GM20431 (cell line): ENCODE data around the gene MYL11.
"Not testable (repeated sequence)": the region's sequence is repeated elsewhere in the genome, so short reads cannot be mapped to it uniquely, and the experiment has no call there.

Experiments used
- in situ Hi-C: fragments of 300-500 bp; cut with MseI, MboI; formaldehyde crosslinking; loops from one replicate; pipeline ENCODE4 v1.15.0; 2020; ENCODE audit warnings: low sequenced_read_pairs; ENCODE audit not compliant: unreplicated experiment

Gene MYL11

GRCh38 chr16:30374538-30374937, at the start of gene MYL11:
MYL11 (plus strand) TSS chr16:30374802; CDS start chr16:30374858, 56 bp downstream.
- in situ Hi-C loops = loop anchor here (25.0 kb wide), 1 partner anchor 262 kb away; the partner anchor contains the start of genes GDPD3 and MAPK3

- in situ Hi-C loops = not testable (repeated sequence)
Observed at GRCh38 chr16:30334473-30334989, 40.1 kb upstream of the MYL11 start.

- in situ Hi-C loops = not testable (repeated sequence)
Observed at GRCh38 chr16:30335028-30335597, 39.5 kb upstream of the MYL11 start.

GRCh38 chr16:30335598-30336474, 38.8 kb upstream of the MYL11 start:
- in situ Hi-C loops = no loop called here

- in situ Hi-C loops = not testable (repeated sequence)
Observed at GRCh38 chr16:30337964-30338357, 36.6 kb upstream of the MYL11 start.

- in situ Hi-C loops = not testable (repeated sequence)
Observed at GRCh38 chr16:30338715-30339114, 35.9 kb upstream of the MYL11 start.

GRCh38 chr16:30340621-30341020, 34.0 kb upstream of the MYL11 start:
- in situ Hi-C loops = no loop called here

- in situ Hi-C loops = not testable (repeated sequence)
Observed at GRCh38 chr16:30341971-30342370, 32.6 kb upstream of the MYL11 start.

- in situ Hi-C loops = no loop called here
Observed at GRCh38 chr16:30342751-30343490, 31.7 kb upstream of the MYL11 start.

GRCh38 chr16:30343491-30343820, 31.1 kb upstream of the MYL11 start:
- in situ Hi-C loops = not testable (repeated sequence)

GRCh38 chr16:30346286-30346685, 28.3 kb upstream of the MYL11 start:
- in situ Hi-C loops = no loop called here

- in situ Hi-C loops = no loop called here
Observed at GRCh38 chr16:30348113-30348512, 26.5 kb upstream of the MYL11 start.

GRCh38 chr16:30348929-30349328, 25.7 kb upstream of the MYL11 start:
- in situ Hi-C loops = no loop called here

GRCh38 chr16:30349675-30350074, 24.9 kb upstream of the MYL11 start:
- in situ Hi-C loops = loop anchor here (25.0 kb wide), 1 partner anchor 237 kb away; the partner anchor contains the start of genes GDPD3 and MAPK3

GRCh38 chr16:30350134-30350871, 24.3 kb upstream of the MYL11 start:
- in situ Hi-C loops = loop anchor here (25.0 kb wide), 1 partner anchor 238 kb away; the partner anchor contains the start of genes GDPD3 and MAPK3

- in situ Hi-C loops = loop anchor here (25.0 kb wide), 1 partner anchor 239 kb away; the partner anchor contains the start of genes GDPD3 and MAPK3
Observed at GRCh38 chr16:30351001-30351441, 23.6 kb upstream of the MYL11 start.

GRCh38 chr16:30351586-30352419, 22.8 kb upstream of the MYL11 start:
- in situ Hi-C loops = loop anchor here (25.0 kb wide), 1 partner anchor 240 kb away; the partner anchor contains the start of genes GDPD3 and MAPK3
